ENCODE results near the gene CFAP69.
"Not testable (repeated sequence)": the region's sequence is repeated elsewhere in the genome, so short reads cannot be mapped to it uniquely, and the experiment has no call there.

The CFAP69 gene

GRCh38 chr7:90337106-90337505 is 92.1 kb downstream of the CFAP69 start:
- no peak for DNase-seq (ENCODE audit: low read depth)

- no peak for DNase-seq (ENCODE audit: low read depth)
These were observed 100.0 kb downstream of the CFAP69 start for GRCh38 chr7:90345016-90345415.

GRCh38 chr7:90345595-90346335 is 100.8 kb downstream of the CFAP69 start:
- no peak for DNase-seq (ENCODE audit: low read depth)

- peak; percentile 93 for DNase-seq (ENCODE audit: low read depth)
These were observed 101.6 kb downstream of the CFAP69 start, which contains the start of gene GTPBP10 for GRCh38 chr7:90346336-90347125. TSS of gene GTPBP10 (plus strand) at chr7:90346716. CDS start at chr7:90346742, 26 bp downstream.

GRCh38 chr7:90347759-90348158 is 102.8 kb downstream of the CFAP69 start:
- no peak for DNase-seq (ENCODE audit: low read depth)

- no peak for DNase-seq (ENCODE audit: low read depth)
These were observed 104.3 kb downstream of the CFAP69 start for GRCh38 chr7:90349305-90349704.

- DNase-seq (ENCODE audit: low read depth), result not testable (repeated sequence)
These were observed 105.1 kb downstream of the CFAP69 start for GRCh38 chr7:90350032-90350431.

GRCh38 chr7:90351987-90352386 is 107.0 kb downstream of the CFAP69 start:
- DNase-seq (ENCODE audit: low read depth), result no peak

Data from activated T-helper 9 cell treated with anti-CD3 and anti-CD28 coated beads, Interleukin-2, amount 50 U/mL, for 16 hours (primary cell).